Purkinje cell (primary cell): Measurements from ENCODE around the gene NLRP10. TPM values are rescaled to one million over a fixed set of nuclear protein-coding genes. Genes with fewer than 3 reads are reported as not detected.

Experiments used
- polyA plus RNA-seq: library from polyadenylated mRNA; unstranded; fragments of >200 nt; fragmentation: Nextera tagmentation; gene quantifications from 2 replicates; pipeline ENCODE4 v1.2.1, GENCODE V29; 2014

The NLRP10 gene
- not detected in 2 replicates for polyA plus RNA-seq

GRCh38 chr11:7965386-7965785, at the start of gene NLRP10:
TSS of gene NLRP10 (minus strand) at chr11:7965447. CDS start at chr11:7963495, 1,952 bp downstream.

GRCh38 chr11:7986768-7987559, 21.7 kb upstream of the NLRP10 start, which contains the start of gene EIF3F:
TSS of gene EIF3F (plus strand) at chr11:7987337. CDS start at chr11:7987353, 16 bp downstream.

GRCh38 chr11:7941608-7942007, 23.6 kb downstream of the NLRP10 start, which contains the start of gene OR10A3:
TSS of gene OR10A3 (minus strand) at chr11:7941708. CDS start at chr11:7939520, 2,188 bp downstream.

GRCh38 chr11:7931168-7931567, 34.1 kb downstream of the NLRP10 start, which contains the start of gene OR10A6:
TSS of gene OR10A6 (minus strand) at chr11:7931268. CDS start at chr11:7928662, 2,606 bp downstream.

Other genes starting within 250 kb of the NLRP10 start
- not detected in 2 replicates for gene OR5P2, start 168.5 kb downstream of the NLRP10 start, polyA plus RNA-seq
- gene OR5P3, start 134.6 kb downstream of the NLRP10 start, polyA plus RNA-seq: not detected in 2 replicates
- not detected in 2 replicates for gene OR10A6, start 34.2 kb downstream of the NLRP10 start, polyA plus RNA-seq
- gene OR10A3, start 23.7 kb downstream of the NLRP10 start, polyA plus RNA-seq: not detected in 2 replicates
- 62.6 and 68.5 TPM in 2 replicates for gene EIF3F, start 21.9 kb upstream of the NLRP10 start, polyA plus RNA-seq
- gene TUB, start 115.8 kb upstream of the NLRP10 start, polyA plus RNA-seq: 51.9 and 58.1 TPM in 2 replicates
- gene RIC3, start 203.6 kb upstream of the NLRP10 start, polyA plus RNA-seq: 62.9 and 66.1 TPM in 2 replicates